Neural progenitor cell (in vitro differentiated cells): ENCODE measurements around the gene GPR107.

Source experiments
- CTCF ChIP-seq: fragments of 200-600 bp; sonication (generic); IDR thresholded peaks from 2 replicates; pipeline ENCODE4 v1.5.1; 2017; ENCODE audit warnings: antibody characterized with exemption, mild to moderate bottlenecking
- EZH2phosphoT487 ChIP-seq: fragments of 200-600 bp; sonication (generic); IDR thresholded peaks from 2 replicates; pipeline ENCODE4 v1.6.1; 2017; ENCODE audit warnings: antibody characterized with exemption

GRCh38 chr9:130051855-130052254, 1.9 kb upstream of the GPR107 start:
- TF ChIP-seq CTCF: no peak
- no peak for TF ChIP-seq EZH2phosphoT487
